ENCODE measurements around the gene CAPN14. TPM values are rescaled to one million over a fixed set of nuclear protein-coding genes. Genes with fewer than 3 reads are reported as not detected.

Gene CAPN14
- polyA plus RNA-seq, 1 of the 3 experiments (the other 2 are of a cell fraction): 0.08 TPM

DNA sequence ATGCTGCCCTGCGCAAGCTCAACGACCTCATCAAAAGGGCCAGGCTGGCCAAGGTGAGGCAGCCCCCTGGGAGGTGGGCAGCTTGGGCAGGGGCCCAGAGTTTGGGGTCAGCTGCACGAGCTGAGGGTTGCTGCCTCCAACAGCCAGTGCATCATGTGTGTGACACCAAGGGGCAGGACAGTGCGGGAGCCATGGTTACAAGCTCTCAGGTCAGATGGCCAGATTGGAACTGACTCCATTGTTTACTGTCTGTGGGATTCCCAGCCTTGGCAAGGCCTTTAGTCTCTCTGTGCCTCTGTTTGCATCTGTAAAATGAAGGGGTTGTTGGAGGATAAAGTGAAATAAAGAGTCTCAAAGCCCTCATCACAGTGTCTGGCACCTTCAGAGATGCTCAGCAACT lies 43.6 kb upstream of the CAPN14 start:
- peaks cover 27 to 68% of the 10 kb centered on the region in 2 experiments for H3K36me3 ChIP-seq (replicated peaks in 1 of 2; ENCODE audit: control insufficient read depth in 1 of 2, insufficient read depth in 2 of 2, low read length in 1 of 2)
- H4K20me1 ChIP-seq (ENCODE audit: insufficient read depth): no peaks in the 10 kb centered on the region
- 100% methylated on average over 3 of the region's 4 CpGs for WGBS (ENCODE audit: low lambda C conversion rate)
- H3K4me2 ChIP-seq: no peak overlapping the region
- no peaks in the 10 kb centered on the region for H3K79me2 ChIP-seq (ENCODE audit: insufficient read depth)
- H3K27me3 ChIP-seq (ENCODE audit: insufficient read depth): no peaks in the 10 kb centered on the region
- H3K4me1 ChIP-seq (ENCODE audit: control insufficient read depth in 1 of 2, insufficient read depth in 2 of 2, low read depth in 1 of 2, low read length in 1 of 2): peaks cover 0 to 4% of the 10 kb centered on the region in 2 experiments; a peak in 1 of 4 replicates
- no peak overlapping the region for H3K9ac ChIP-seq
- TF ChIP-seq EZH2phosphoT487 (IDR thresholded peaks at IDR 0.05; ENCODE audit: borderline replicate concordance, low read depth): no peak
- TF ChIP-seq, protein P1, sequence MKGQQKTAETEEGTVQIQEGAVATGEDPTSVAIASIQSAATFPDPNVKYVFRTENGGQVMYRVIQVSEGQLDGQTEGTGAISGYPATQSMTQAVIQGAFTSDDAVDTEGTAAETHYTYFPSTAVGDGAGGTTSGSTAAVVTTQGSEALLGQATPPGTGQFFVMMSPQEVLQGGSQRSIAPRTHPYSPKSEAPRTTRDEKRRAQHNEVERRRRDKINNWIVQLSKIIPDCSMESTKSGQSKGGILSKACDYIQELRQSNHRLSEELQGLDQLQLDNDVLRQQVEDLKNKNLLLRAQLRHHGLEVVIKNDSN (IDR thresholded peaks at IDR 0.05; ENCODE audit: borderline replicate concordance, low read depth): no peak
- no peak overlapping the region for H3K4me3 ChIP-seq (ENCODE audit: low read depth in 2 of 2, low read length in 1 of 2)
- no peak overlapping the region for H2AFZ ChIP-seq (ENCODE audit: low read depth)
- H3K9me3 ChIP-seq: no peaks in the 10 kb centered on the region
- no peaks in the 10 kb centered on the region for H3F3A ChIP-seq (replicated peaks; ENCODE audit: insufficient read depth)
- CTCF ChIA-PET: interaction anchor here (0.8 to 2.6 kb wide), 4 partner anchors 14 to 122 kb away, joined by 3 to 7 read pairs (median 4); partner anchors contain the start of genes EHD3 and GALNT14
- no peak overlapping the region for H3K27ac ChIP-seq (ENCODE audit: low read depth in 2 of 2, low read length in 1 of 2)
- H3K9me2 ChIP-seq: no peaks in the 10 kb centered on the region
- POLR2A ChIA-PET: no interaction called here
- no peak for DNase-seq

DNA sequence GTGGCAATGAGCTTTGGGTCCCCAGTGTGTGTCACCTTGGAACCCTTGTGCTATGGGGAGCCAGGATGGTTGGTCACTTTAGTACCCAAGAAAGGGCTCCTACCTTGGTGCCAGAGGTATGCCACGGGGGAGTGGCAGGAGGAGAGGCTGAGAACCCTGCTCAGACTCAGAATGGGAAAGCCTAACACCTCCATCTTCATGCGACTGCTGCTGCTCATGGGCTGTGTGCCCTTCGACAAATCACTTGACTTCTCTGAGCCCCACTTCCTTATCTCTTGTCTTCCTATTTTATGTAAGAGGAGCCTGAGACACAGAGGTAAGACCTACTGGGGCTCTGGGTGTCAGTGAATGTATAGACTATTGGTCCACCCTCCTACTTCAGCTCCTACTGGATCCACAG lies 41.8 kb upstream of the CAPN14 start:
- ChIA-PET CTCF (interaction anchor here (2.6 kb wide), 1 partner anchor 16 kb away, joined by 7 read pairs; no protein-coding TSS in a partner anchor), POLR2A (no interaction called here)
- WGBS (ENCODE audit: low lambda C conversion rate): 94% methylated on average over 3 of the region's 3 CpGs
- Histone ChIP-seq H3F3A (replicated peaks; ENCODE audit: insufficient read depth) (no peaks in the 10 kb centered on the region), H4K20me1 (ENCODE audit: insufficient read depth) (no peaks in the 10 kb centered on the region), H3K9ac (no peak overlapping the region), H2AFZ (ENCODE audit: low read depth) (no peak overlapping the region), H3K27ac (ENCODE audit: low read depth in 2 of 2, low read length in 1 of 2) (no peak overlapping the region), H3K4me2 (no peak overlapping the region), H3K9me3 (no peaks in the 10 kb centered on the region), H3K79me2 (ENCODE audit: insufficient read depth) (no peaks in the 10 kb centered on the region), H3K9me2 (no peaks in the 10 kb centered on the region), H3K4me3 (ENCODE audit: low read depth in 2 of 2, low read length in 1 of 2) (no peak overlapping the region), H3K4me1 (ENCODE audit: control insufficient read depth in 1 of 2, insufficient read depth in 2 of 2, low read depth in 1 of 2, low read length in 1 of 2) (peaks cover 0 to 4% of the 10 kb centered on the region in 2 experiments; a peak in 1 of 4 replicates), H3K36me3 (replicated peaks in 1 of 2; ENCODE audit: control insufficient read depth in 1 of 2, insufficient read depth in 2 of 2, low read length in 1 of 2) (peaks cover 30 to 78% of the 10 kb centered on the region in 2 experiments), H3K27me3 (ENCODE audit: insufficient read depth) (no peaks in the 10 kb centered on the region)
- TF ChIP-seq RFX5 (IDR thresholded peaks at IDR 0.05; ENCODE audit: low read length) (no peak), FOXJ3 (CRISPR knock-in tag; IDR thresholded peaks at IDR 0.05) (no peak)
- DNase-seq: no peak

DNA sequence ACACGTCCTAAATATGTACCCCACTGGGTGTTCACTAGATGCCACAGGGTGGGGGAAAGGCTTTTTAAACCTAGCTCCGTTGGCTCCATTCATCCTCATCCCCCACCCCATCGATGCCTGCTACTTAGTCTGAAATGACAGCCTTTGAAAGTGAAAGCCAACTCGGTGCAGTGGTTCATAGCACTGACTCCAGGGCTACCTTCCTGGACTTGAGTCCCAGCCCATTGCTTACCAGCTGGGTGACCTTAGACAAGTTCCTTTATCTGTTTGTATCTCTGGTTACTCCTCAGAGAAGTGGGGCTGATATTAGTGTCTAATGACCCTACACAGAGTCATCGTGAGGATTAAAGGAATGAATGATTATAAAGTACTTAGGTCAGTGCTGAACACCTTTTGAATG lies 41.0 kb upstream of the CAPN14 start:
- Histone ChIP-seq H3F3A (replicated peaks; ENCODE audit: insufficient read depth) (no peaks in the 10 kb centered on the region), H4K20me1 (ENCODE audit: insufficient read depth) (no peaks in the 10 kb centered on the region), H2AFZ (ENCODE audit: low read depth) (no peak overlapping the region), H3K36me3 (replicated peaks in 1 of 2; ENCODE audit: control insufficient read depth in 1 of 2, insufficient read depth in 2 of 2, low read length in 1 of 2) (peaks cover 25 to 77% of the 10 kb centered on the region in 2 experiments), H3K27ac (ENCODE audit: low read depth in 2 of 2, low read length in 1 of 2) (no peak overlapping the region), H3K4me3 (ENCODE audit: low read depth in 2 of 2, low read length in 1 of 2) (no peak overlapping the region), H3K9me3 (no peaks in the 10 kb centered on the region), H3K4me2 (no peak overlapping the region), H3K4me1 (ENCODE audit: control insufficient read depth in 1 of 2, insufficient read depth in 2 of 2, low read depth in 1 of 2, low read length in 1 of 2) (peaks cover 0 to 4% of the 10 kb centered on the region in 2 experiments; a peak in 1 of 4 replicates), H3K9me2 (no peaks in the 10 kb centered on the region), H3K9ac (no peak overlapping the region), H3K27me3 (ENCODE audit: insufficient read depth) (no peaks in the 10 kb centered on the region), H3K79me2 (ENCODE audit: insufficient read depth) (no peaks in the 10 kb centered on the region)
- ChIA-PET POLR2A (no interaction called here), CTCF (interaction anchor here (1.2 to 2.4 kb wide), 2 partner anchors 10 to 1093 kb away, joined by 3 to 5 read pairs; no protein-coding TSS in a partner anchor)
- TF ChIP-seq, protein P2, sequence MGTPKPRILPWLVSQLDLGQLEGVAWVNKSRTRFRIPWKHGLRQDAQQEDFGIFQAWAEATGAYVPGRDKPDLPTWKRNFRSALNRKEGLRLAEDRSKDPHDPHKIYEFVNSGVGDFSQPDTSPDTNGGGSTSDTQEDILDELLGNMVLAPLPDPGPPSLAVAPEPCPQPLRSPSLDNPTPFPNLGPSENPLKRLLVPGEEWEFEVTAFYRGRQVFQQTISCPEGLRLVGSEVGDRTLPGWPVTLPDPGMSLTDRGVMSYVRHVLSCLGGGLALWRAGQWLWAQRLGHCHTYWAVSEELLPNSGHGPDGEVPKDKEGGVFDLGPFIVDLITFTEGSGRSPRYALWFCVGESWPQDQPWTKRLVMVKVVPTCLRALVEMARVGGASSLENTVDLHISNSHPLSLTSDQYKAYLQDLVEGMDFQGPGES (IDR thresholded peaks at IDR 0.05; ENCODE audit: low read depth, low read length): no peak
- no peak for DNase-seq
- 88% methylated on average over 5 of the region's 5 CpGs for whole genome bisulfite sequencing (ENCODE audit: low lambda C conversion rate)
